HL-60 (cell line): ENCODE measurements around the gene MVK.

Experiments used
- DNase-seq, 2 experiments: peaks; one replicate each; pipeline ENCODE4 v3.0.0-alpha.2; 2010 to 2020; ENCODE audit warnings: low read depth in 1 of 2, low spot score in 1 of 2
- H3K27ac ChIP-seq: fragments of 250-450 bp; sonication (Bioruptor Pico); replicated peaks from 2 replicates; pipeline ENCODE4 v1.5.1; 2020; ENCODE audit warnings: mild to moderate bottlenecking, moderate library complexity
- H3K27me3 ChIP-seq: fragments of 250-450 bp; sonication (Bioruptor Pico); 2 replicates; pipeline ENCODE4 v1.5.1; 2021; ENCODE audit warnings: mild to moderate bottlenecking, moderate library complexity; ENCODE audit not compliant: insufficient read depth, poor library complexity, severe bottlenecking
- H3K4me3 ChIP-seq: replicated peaks from 2 replicates; pipeline ENCODE4 v1.5.1; 2011; ENCODE audit warnings: mild to moderate bottlenecking, control low read depth, low read length; ENCODE audit not compliant: insufficient read depth
- GABPA ChIP-seq: IDR thresholded peaks from 2 replicates; pipeline ENCODE4 v1.6.1; 2012; ENCODE audit warnings: low read depth
- POLR2AphosphoS5 ChIP-seq: IDR thresholded peaks from 2 replicates; pipeline ENCODE4 v1.6.1; 2012; ENCODE audit warnings: low read depth
- SPI1 ChIP-seq: IDR thresholded peaks from 2 replicates; pipeline ENCODE4 v1.6.1; 2012; ENCODE audit warnings: low read depth, mild to moderate bottlenecking, borderline replicate concordance
- TF ChIP-seq, protein P1 (sequence below): IDR thresholded peaks from one replicate; pipeline ENCODE4 v1.5.1; 2011; ENCODE audit warnings: low read length, control low read depth, inconsistent platforms; ENCODE audit not compliant: insufficient read depth
- TF ChIP-seq, protein P2 (sequence below): IDR thresholded peaks from 2 replicates; pipeline ENCODE4 v1.6.1; 2012; ENCODE audit warnings: low read depth; ENCODE audit not compliant: insufficient replicate concordance

The MVK gene

DNA sequence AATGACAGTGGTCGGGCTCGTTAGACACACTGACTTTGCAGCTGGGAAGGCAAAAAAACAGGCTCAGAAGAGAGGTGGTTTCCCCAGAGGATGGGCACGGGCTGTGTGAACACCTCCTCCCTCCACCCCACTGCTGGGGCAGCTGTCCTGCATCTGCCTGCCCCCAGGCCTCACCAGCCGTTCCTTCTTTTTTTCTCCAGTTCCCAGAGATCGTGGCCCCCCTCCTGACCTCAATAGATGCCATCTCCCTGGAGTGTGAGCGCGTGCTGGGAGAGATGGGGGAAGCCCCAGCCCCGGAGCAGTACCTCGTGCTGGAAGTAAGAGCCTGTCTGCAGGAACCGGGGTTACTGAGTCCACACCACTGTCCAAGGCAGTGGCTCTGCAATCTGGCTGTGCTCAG is 17.4 kb downstream of the MVK start:
- TF ChIP-seq POLR2AphosphoS5: no peak
- TF ChIP-seq, protein P1, sequence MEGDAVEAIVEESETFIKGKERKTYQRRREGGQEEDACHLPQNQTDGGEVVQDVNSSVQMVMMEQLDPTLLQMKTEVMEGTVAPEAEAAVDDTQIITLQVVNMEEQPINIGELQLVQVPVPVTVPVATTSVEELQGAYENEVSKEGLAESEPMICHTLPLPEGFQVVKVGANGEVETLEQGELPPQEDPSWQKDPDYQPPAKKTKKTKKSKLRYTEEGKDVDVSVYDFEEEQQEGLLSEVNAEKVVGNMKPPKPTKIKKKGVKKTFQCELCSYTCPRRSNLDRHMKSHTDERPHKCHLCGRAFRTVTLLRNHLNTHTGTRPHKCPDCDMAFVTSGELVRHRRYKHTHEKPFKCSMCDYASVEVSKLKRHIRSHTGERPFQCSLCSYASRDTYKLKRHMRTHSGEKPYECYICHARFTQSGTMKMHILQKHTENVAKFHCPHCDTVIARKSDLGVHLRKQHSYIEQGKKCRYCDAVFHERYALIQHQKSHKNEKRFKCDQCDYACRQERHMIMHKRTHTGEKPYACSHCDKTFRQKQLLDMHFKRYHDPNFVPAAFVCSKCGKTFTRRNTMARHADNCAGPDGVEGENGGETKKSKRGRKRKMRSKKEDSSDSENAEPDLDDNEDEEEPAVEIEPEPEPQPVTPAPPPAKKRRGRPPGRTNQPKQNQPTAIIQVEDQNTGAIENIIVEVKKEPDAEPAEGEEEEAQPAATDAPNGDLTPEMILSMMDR: no peak
- TF ChIP-seq, protein P2, sequence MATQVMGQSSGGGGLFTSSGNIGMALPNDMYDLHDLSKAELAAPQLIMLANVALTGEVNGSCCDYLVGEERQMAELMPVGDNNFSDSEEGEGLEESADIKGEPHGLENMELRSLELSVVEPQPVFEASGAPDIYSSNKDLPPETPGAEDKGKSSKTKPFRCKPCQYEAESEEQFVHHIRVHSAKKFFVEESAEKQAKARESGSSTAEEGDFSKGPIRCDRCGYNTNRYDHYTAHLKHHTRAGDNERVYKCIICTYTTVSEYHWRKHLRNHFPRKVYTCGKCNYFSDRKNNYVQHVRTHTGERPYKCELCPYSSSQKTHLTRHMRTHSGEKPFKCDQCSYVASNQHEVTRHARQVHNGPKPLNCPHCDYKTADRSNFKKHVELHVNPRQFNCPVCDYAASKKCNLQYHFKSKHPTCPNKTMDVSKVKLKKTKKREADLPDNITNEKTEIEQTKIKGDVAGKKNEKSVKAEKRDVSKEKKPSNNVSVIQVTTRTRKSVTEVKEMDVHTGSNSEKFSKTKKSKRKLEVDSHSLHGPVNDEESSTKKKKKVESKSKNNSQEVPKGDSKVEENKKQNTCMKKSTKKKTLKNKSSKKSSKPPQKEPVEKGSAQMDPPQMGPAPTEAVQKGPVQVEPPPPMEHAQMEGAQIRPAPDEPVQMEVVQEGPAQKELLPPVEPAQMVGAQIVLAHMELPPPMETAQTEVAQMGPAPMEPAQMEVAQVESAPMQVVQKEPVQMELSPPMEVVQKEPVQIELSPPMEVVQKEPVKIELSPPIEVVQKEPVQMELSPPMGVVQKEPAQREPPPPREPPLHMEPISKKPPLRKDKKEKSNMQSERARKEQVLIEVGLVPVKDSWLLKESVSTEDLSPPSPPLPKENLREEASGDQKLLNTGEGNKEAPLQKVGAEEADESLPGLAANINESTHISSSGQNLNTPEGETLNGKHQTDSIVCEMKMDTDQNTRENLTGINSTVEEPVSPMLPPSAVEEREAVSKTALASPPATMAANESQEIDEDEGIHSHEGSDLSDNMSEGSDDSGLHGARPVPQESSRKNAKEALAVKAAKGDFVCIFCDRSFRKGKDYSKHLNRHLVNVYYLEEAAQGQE: no peak
- Histone ChIP-seq H3K27me3 (no peaks in the 10 kb centered on the region), H3K27ac (no peak overlapping the region), H3K4me3 (no peak overlapping the region)
- no peak for DNase-seq

DNA sequence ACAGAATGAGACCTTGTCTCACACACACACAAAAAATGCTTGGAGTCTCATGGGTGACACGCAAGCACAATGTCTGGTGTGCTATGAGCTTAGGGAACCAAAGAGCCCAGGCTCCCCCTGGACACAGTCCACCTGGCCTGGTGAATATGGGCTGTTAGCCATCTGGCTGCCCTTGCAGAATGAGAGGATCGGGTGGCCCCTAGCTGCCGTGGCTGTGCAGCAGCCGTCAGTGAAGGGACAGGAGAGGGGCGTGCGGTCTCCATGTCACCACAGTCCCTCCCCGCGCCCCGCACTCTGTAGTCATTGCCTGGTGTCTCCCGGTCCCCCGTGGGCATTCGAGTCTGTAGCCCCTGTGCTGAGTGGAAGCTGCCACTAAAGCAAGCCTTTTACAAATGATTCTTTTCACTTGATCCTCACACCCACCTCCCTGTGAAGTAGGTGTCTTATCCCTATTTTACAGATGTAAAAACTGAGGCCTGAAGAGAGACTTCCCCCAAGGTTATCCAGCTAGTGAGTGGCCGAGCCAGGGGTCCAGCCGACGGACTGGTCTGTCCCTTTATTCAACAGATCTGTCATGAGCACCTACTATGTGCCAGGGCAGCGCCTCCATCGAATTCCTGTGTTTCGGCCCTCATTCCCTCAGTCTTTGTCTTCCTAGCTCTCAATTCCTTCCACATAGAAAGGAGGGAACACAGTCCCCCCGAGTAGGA is 18.8 kb downstream of the MVK start:
- Histone ChIP-seq H3K27me3 (no peaks in the 10 kb centered on the region), H3K4me3 (no peak overlapping the region), H3K27ac (no peak overlapping the region)
- TF ChIP-seq SPI1: no peak
- TF ChIP-seq, protein P1: no peak
- no peak for TF ChIP-seq GABPA
- no peak for TF ChIP-seq POLR2AphosphoS5
- TF ChIP-seq, protein P2: no peak
- no peak for DNase-seq

DNA sequence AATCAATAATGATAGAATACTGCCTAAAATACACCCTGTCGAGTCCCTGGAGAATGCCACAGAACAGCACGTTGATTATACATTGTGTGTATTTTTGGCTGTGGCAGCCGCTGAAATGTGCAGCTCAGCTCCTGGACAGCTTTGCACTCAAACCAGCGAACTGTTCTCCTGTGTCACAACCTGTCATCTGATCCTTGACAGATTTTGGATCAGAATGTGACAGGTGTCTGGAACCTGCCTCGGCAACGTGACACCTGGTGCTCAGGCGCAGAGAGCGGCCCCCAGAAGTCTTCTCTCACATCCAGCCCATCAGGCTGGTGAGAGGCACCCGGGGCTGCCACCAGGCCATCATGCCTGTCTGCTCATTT is 19.3 kb downstream of the MVK start:
- Histone ChIP-seq H3K27me3 (no peaks in the 10 kb centered on the region), H3K4me3 (no peak overlapping the region), H3K27ac (no peak overlapping the region)
- no peak for DNase-seq
- no peak for TF ChIP-seq POLR2AphosphoS5
- TF ChIP-seq, protein P1: no peak
- TF ChIP-seq, protein P2: no peak
